IPS-NIHi7 (cell line): ENCODE results near the gene FGF3.
A peak's percentile ranks its signal among the peaks of the same experiment; 100 is the strongest.

Experiments used
- DNase-seq: peaks from one replicate; pipeline ENCODE4 v3.0.0; 2012; ENCODE audit warnings: mixed read lengths; ENCODE audit errors: extremely low spot score

Gene FGF3

GRCh38 chr11:69844396-69844795, 25.2 kb upstream of the FGF3 start:
- no peak for DNase-seq

GRCh38 chr11:69843529-69843921, 24.3 kb upstream of the FGF3 start:
- no peak for DNase-seq

GRCh38 chr11:69842746-69843528, 23.7 kb upstream of the FGF3 start:
- peak; percentile 60 for DNase-seq

- peak; percentile 55 for DNase-seq
These were observed 22.9 kb upstream of the FGF3 start for GRCh38 chr11:69841859-69842698.

- DNase-seq = no peak
These were observed 22.1 kb upstream of the FGF3 start for GRCh38 chr11:69841170-69841858.

GRCh38 chr11:69840371-69841169, 21.4 kb upstream of the FGF3 start:
- DNase-seq = no peak

- DNase-seq = no peak
These were observed 20.3 kb upstream of the FGF3 start for GRCh38 chr11:69839516-69839915.

GRCh38 chr11:69837791-69838190, 18.6 kb upstream of the FGF3 start:
- DNase-seq = no peak

- DNase-seq = no peak
These were observed 17.2 kb upstream of the FGF3 start for GRCh38 chr11:69836401-69836800.

- peak; percentile 14 for DNase-seq
These were observed 15.9 kb upstream of the FGF3 start for GRCh38 chr11:69834811-69835800.

- peak; percentile 7 for DNase-seq
These were observed 15.0 kb upstream of the FGF3 start for GRCh38 chr11:69834251-69834650.

- peak; percentile 43 for DNase-seq
These were observed 13.6 kb upstream of the FGF3 start for GRCh38 chr11:69832561-69833413.

GRCh38 chr11:69831985-69832384, 12.8 kb upstream of the FGF3 start:
- DNase-seq = no peak

GRCh38 chr11:69830086-69830485, 10.9 kb upstream of the FGF3 start:
- DNase-seq = no peak

- DNase-seq = no peak
These were observed 9.7 kb upstream of the FGF3 start for GRCh38 chr11:69828971-69829344.

- no peak for DNase-seq
These were observed 9.2 kb upstream of the FGF3 start for GRCh38 chr11:69828276-69828970.

GRCh38 chr11:69826773-69827172, 7.6 kb upstream of the FGF3 start:
- no peak for DNase-seq

GRCh38 chr11:69825941-69826340, 6.7 kb upstream of the FGF3 start:
- DNase-seq = no peak
